Parathyroid adenoma (tissue), 2 donors: Measurements from ENCODE around the gene ALPL.

ENCODE experiments used
- H2AFZ ChIP-seq: fragments of 300-600 bp; sonication (generic); one replicate; pipeline ENCODE4 v1.7.0; 2017; ENCODE audit warnings: antibody characterized with exemption, mild to moderate bottlenecking
- H3K27ac ChIP-seq: fragments of 300-600 bp; sonication (generic); one replicate; pipeline ENCODE4 v1.7.0; 2017
- H3K27me3 ChIP-seq: fragments of 300-600 bp; sonication (generic); one replicate; pipeline ENCODE4 v1.7.0; 2017; ENCODE audit warnings: low read length; ENCODE audit not compliant: control insufficient read depth, insufficient read depth
- H3K36me3 ChIP-seq: fragments of 300-600 bp; sonication (generic); one replicate; pipeline ENCODE4 v1.7.0; 2017; ENCODE audit warnings: low read length; ENCODE audit not compliant: control insufficient read depth, insufficient read depth
- H3K4me1 ChIP-seq: fragments of 300-600 bp; sonication (generic); one replicate; pipeline ENCODE4 v1.7.0; 2017; ENCODE audit warnings: control low read depth
- H3K4me2 ChIP-seq: fragments of 300-600 bp; sonication (generic); one replicate; pipeline ENCODE4 v1.7.0; 2017; ENCODE audit warnings: low read length
- H3K4me3 ChIP-seq: fragments of 300-600 bp; sonication (generic); one replicate; pipeline ENCODE4 v1.7.0; 2017; ENCODE audit warnings: low read depth, low read length
- H3K79me2 ChIP-seq: fragments of 300-600 bp; sonication (generic); one replicate; pipeline ENCODE4 v1.7.0; 2017; ENCODE audit warnings: control low read depth
- H3K9ac ChIP-seq: fragments of 300-600 bp; sonication (generic); one replicate; pipeline ENCODE4 v1.7.0; 2017; ENCODE audit warnings: mild to moderate bottlenecking
- H3K9me3 ChIP-seq: fragments of 300-600 bp; sonication (generic); one replicate; pipeline ENCODE4 v1.7.0; 2017; ENCODE audit warnings: low read length; ENCODE audit not compliant: control insufficient read depth
- CTCF ChIP-seq: fragments of 300-600 bp; sonication (generic); IDR thresholded peaks from one replicate; pipeline ENCODE4 v1.7.0; 2017; ENCODE audit warnings: antibody characterized with exemption, mild to moderate bottlenecking
- donor health status: primary hyperparathyroidism.

ALPL gene

GRCh38 chr1:21594501-21594900 is 85.3 kb downstream of the ALPL start:
- Histone ChIP-seq H2AFZ (no peak overlapping the region), H3K4me2 (no peak overlapping the region), H3K4me1 (no peaks in the 10 kb centered on the region), H3K27me3 (no peaks in the 10 kb centered on the region), H3K9me3 (no peaks in the 10 kb centered on the region), H3K9ac (no peak overlapping the region), H3K36me3 (no peaks in the 10 kb centered on the region), H3K79me2 (no peaks in the 10 kb centered on the region), H3K27ac (no peak overlapping the region), H3K4me3 (no peak overlapping the region)
- TF ChIP-seq CTCF, result no peak

GRCh38 chr1:21594935-21595897 is 86.0 kb downstream of the ALPL start:
- Histone ChIP-seq H3K4me3 (no peak overlapping the region), H3K36me3 (no peaks in the 10 kb centered on the region), H3K27me3 (no peaks in the 10 kb centered on the region)

GRCh38 chr1:21596174-21596573 is 87.0 kb downstream of the ALPL start:
- Histone ChIP-seq H3K4me2 (no peak overlapping the region), H3K9ac (no peak overlapping the region), H3K4me3 (no peak overlapping the region), H3K79me2 (no peaks in the 10 kb centered on the region), H3K36me3 (no peaks in the 10 kb centered on the region), H3K27ac (no peak overlapping the region), H3K27me3 (no peaks in the 10 kb centered on the region), H3K4me1 (no peaks in the 10 kb centered on the region), H2AFZ (no peak overlapping the region), H3K9me3 (no peaks in the 10 kb centered on the region)
- no peak for TF ChIP-seq CTCF

More at GRCh38 chr1:21594935-21595897, 86.0 kb downstream of the ALPL start:
- Histone ChIP-seq H3K4me2 (no peak overlapping the region), H2AFZ (no peak overlapping the region), H3K9me3 (no peaks in the 10 kb centered on the region), H3K4me1 (no peaks in the 10 kb centered on the region), H3K79me2 (no peaks in the 10 kb centered on the region), H3K9ac (no peak overlapping the region), H3K27ac (no peak overlapping the region)
- TF ChIP-seq CTCF, result peak; percentile 50

GRCh38 chr1:21596628-21597027 is 87.4 kb downstream of the ALPL start:
- Histone ChIP-seq H3K9ac (no peak overlapping the region), H3K4me3 (no peak overlapping the region), H3K36me3 (no peaks in the 10 kb centered on the region), H3K4me1 (no peaks in the 10 kb centered on the region), H3K79me2 (no peaks in the 10 kb centered on the region), H2AFZ (no peak overlapping the region), H3K4me2 (no peak overlapping the region), H3K9me3 (no peaks in the 10 kb centered on the region), H3K27ac (no peak overlapping the region), H3K27me3 (no peaks in the 10 kb centered on the region)
- no peak for TF ChIP-seq CTCF
